ENCODE measurements around the gene SEMA3A. TPM values are rescaled to one million over a fixed set of nuclear protein-coding genes. Genes with fewer than 3 reads are reported as not detected.

Gene SEMA3A
- total RNA-seq, 1 donor from 2014 or later: not detected

DNA sequence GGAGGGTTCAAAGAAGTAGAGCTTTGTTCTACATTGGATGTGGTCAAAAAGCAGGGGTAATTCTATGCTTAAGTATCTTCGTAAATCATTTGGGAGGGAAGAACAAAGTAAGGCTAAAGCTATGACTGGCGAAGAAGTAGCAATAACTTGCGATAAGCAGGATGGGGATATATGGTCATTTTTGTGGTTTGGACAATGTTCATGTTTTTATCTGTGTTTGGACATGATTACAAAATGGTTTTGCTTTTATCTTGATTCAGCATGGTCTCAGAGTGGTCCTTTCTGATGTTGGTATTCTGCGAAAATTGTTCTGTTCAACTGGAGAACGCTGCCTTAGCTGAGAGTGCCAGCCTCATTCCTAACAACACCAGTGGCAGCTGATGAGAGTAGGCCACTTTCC, 208.8 kb downstream of the SEMA3A start:
- Mint-ChIP-seq H3K27me3 (ENCODE audit: insufficient read depth) (peaks cover 2% of the 10 kb centered on the region), H3K36me3 (ENCODE audit: low read depth) (no peaks in the 10 kb centered on the region), H3K4me1 (ENCODE audit: low read depth) (no peaks in the 10 kb centered on the region), H3K4me3 (no peak overlapping the region), H3K27ac (no peak overlapping the region), H3K9me3 (no peaks in the 10 kb centered on the region)
- DNase-seq (ENCODE audit: low spot score): no peak
- intact Hi-C loops (cut with micrococcal nuclease): no loop called here

DNA sequence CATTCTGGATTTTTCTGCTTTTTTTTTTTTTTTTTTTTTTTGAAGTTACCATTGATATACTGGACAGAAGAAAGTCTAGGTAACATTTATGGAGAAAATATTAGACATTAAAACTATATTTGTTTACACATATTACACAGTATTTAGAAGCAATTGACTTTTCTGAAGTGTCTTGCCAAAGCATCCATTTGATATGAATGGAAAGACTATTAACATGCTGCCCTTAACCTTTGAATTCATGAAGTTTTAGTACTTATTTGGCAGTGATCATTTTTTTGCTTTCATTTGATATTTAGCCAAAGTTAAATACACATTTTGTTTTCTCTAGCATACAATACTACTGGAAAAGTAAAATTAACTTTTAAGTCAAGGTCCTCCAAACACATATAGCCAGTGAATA, 210.0 kb downstream of the SEMA3A start:
- Mint-ChIP-seq H3K4me1 (ENCODE audit: low read depth) (no peaks in the 10 kb centered on the region), H3K4me3 (no peak overlapping the region), H3K36me3 (ENCODE audit: low read depth) (no peaks in the 10 kb centered on the region), H3K27ac (no peak overlapping the region), H3K9me3 (no peaks in the 10 kb centered on the region), H3K27me3 (ENCODE audit: insufficient read depth) (peaks cover 2% of the 10 kb centered on the region)
- no peak for DNase-seq (ENCODE audit: low spot score)
- intact Hi-C loops (cut with micrococcal nuclease): no loop called here

DNA sequence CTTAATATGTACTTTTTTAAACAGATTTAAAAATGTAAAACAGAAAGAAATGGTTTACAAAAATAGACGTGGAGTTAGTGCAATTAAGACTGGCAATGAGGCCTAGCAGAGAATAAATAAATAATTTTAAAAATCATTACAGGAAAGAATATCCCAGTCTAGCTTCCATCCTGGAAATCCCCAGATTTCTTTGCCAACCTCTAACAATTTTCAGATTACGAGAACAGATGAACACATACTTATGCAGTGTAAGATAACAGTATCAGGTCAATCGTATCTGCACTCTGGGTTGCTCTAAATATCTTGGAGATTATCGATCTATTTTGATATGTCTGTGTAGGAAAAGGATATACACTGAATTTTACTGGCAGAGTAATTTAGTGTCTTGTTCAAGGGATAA, 210.5 kb downstream of the SEMA3A start:
- intact Hi-C loops (cut with micrococcal nuclease): no loop called here
- no peaks in the 10 kb centered on the region for H3K36me3 Mint-ChIP-seq (ENCODE audit: low read depth)
- peaks cover 2% of the 10 kb centered on the region for H3K27me3 Mint-ChIP-seq (ENCODE audit: insufficient read depth)
- H3K9me3 Mint-ChIP-seq: no peaks in the 10 kb centered on the region
- no peaks in the 10 kb centered on the region for H3K4me1 Mint-ChIP-seq (ENCODE audit: low read depth)
- no peak overlapping the region for H3K4me3 Mint-ChIP-seq
- DNase-seq (ENCODE audit: low spot score): no peak
- H3K27ac Mint-ChIP-seq: no peak overlapping the region

DNA sequence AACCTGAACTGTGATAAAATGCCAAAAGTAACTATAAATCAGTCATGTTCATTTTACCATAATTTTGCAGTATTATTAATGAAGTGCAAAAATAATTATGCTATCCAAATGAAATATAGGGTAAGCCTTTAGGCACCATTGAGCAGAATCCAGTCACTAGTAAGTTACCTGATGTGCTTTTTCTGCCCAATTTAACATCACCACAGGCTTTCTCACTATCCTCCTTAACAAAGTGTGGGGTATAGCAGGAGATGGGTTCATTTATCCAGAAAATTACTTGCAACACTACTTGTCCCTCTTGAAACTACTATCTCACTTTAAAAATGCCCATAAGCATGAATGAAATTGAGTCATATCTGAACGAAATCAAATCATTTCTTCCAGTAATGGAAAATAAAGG, 211.0 kb downstream of the SEMA3A start:
- Mint-ChIP-seq H3K9me3 (no peaks in the 10 kb centered on the region), H3K27ac (no peak overlapping the region), H3K4me1 (ENCODE audit: low read depth) (no peaks in the 10 kb centered on the region), H3K27me3 (ENCODE audit: insufficient read depth) (no peaks in the 10 kb centered on the region), H3K4me3 (no peak overlapping the region), H3K36me3 (ENCODE audit: low read depth) (no peaks in the 10 kb centered on the region)
- intact Hi-C loops (cut with micrococcal nuclease): no loop called here
- DNase-seq (ENCODE audit: low spot score): no peak

DNA sequence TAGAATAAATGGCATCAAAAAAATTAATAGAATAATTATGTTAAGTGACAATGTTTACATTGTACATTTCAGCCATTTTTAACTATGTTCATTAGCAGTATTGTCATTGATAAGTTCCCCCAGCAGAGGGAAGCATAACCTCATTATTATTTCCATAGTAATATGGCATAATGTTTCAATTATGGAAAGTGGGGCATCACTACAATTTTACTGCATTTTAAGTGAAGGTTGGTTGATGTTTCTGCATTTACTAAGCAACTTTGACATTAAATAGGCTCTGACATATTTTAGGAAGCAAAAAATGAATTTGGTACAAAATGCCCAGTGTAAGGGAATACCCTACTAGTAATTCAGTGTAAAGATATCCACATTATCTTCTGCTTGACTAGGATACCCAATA, 218.3 kb downstream of the SEMA3A start:
- no peak for DNase-seq (ENCODE audit: low spot score)
- Mint-ChIP-seq H3K4me3 (no peak overlapping the region), H3K27me3 (ENCODE audit: insufficient read depth) (peaks cover 2% of the 10 kb centered on the region), H3K4me1 (ENCODE audit: low read depth) (no peaks in the 10 kb centered on the region), H3K9me3 (no peaks in the 10 kb centered on the region), H3K27ac (no peak overlapping the region), H3K36me3 (ENCODE audit: low read depth) (no peaks in the 10 kb centered on the region)
- intact Hi-C loops (cut with micrococcal nuclease): loop anchor here (1.0 to 5.0 kb wide), 4 partner anchors 211 to 1576 kb away; no protein-coding TSS in a partner anchor

DNA sequence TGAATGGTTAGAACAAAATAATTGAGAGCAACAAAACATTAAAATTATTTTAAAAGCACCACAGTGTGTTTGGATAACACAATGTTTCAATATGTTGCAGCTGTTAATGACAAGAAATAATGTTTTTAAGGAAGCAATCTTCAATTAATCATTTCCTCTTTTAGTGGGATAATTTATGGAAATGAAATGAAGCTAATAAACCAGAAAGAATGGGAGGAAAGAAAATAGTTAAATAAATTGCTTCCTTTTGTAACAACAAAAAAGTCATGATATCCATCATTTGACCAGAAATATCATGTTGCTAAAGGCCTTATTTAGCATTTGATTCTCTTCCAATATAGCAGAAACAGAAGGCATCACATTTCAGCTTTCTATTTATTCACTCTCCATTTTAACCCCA, 224.5 kb downstream of the SEMA3A start:
- Mint-ChIP-seq H3K36me3 (ENCODE audit: low read depth) (no peaks in the 10 kb centered on the region), H3K9me3 (no peaks in the 10 kb centered on the region), H3K4me1 (ENCODE audit: low read depth) (no peaks in the 10 kb centered on the region), H3K27me3 (ENCODE audit: insufficient read depth) (no peaks in the 10 kb centered on the region), H3K4me3 (no peak overlapping the region), H3K27ac (no peak overlapping the region)
- DNase-seq (ENCODE audit: low spot score): no peak
- intact Hi-C loops (cut with micrococcal nuclease): no loop called here

DNA sequence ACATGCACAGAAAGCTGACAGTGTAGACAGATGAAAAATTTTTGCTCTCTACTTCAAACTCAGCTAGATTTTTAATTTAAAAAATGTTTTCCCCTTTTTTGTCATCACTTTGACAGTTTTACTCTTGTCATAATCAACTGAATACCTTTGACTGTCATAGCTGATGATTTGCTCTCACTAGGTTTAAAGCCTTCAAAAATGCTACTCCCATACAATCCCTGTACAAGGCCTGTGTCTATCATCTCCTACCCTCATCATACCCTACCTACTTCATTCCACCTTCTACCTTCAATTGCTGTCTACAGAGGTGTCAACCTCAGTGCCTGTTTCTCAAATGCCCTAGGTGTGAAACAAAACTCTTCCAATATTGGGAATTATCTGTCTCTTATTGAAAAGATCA, 230.3 kb downstream of the SEMA3A start:
- Mint-ChIP-seq H3K4me3 (no peak overlapping the region), H3K4me1 (ENCODE audit: low read depth) (no peaks in the 10 kb centered on the region), H3K27me3 (ENCODE audit: insufficient read depth) (peaks cover 1% of the 10 kb centered on the region), H3K9me3 (no peaks in the 10 kb centered on the region), H3K27ac (no peak overlapping the region), H3K36me3 (ENCODE audit: low read depth) (no peaks in the 10 kb centered on the region)
- intact Hi-C loops (cut with micrococcal nuclease): no loop called here
- DNase-seq (ENCODE audit: low spot score): no peak

DNA sequence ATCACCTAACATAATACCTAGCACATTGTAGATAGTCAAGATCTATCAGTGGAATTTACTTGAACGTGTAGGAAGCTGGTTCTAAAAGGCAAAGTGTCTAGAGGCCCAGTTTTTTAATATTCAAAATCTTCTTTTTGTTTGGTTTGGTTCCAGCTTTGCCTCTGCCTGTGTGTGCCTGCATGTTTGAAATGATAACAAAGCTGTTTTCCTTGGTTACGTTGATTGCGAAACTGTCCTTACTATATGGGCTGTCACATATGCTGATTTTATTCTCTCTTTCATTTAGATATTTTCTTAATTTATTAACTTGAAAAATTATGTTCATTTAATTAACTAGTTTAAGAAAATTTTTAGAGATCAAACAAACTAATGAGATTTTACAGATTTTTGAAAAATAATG, 237.3 kb downstream of the SEMA3A start:
- intact Hi-C loops (cut with micrococcal nuclease): no loop called here
- H3K4me3 Mint-ChIP-seq: no peak overlapping the region
- no peaks in the 10 kb centered on the region for H3K36me3 Mint-ChIP-seq (ENCODE audit: low read depth)
- no peaks in the 10 kb centered on the region for H3K9me3 Mint-ChIP-seq
- H3K27me3 Mint-ChIP-seq (ENCODE audit: insufficient read depth): peaks cover 1% of the 10 kb centered on the region
- no peaks in the 10 kb centered on the region for H3K4me1 Mint-ChIP-seq (ENCODE audit: low read depth)
- no peak overlapping the region for H3K27ac Mint-ChIP-seq
- DNase-seq (ENCODE audit: low spot score): no peak

DNA sequence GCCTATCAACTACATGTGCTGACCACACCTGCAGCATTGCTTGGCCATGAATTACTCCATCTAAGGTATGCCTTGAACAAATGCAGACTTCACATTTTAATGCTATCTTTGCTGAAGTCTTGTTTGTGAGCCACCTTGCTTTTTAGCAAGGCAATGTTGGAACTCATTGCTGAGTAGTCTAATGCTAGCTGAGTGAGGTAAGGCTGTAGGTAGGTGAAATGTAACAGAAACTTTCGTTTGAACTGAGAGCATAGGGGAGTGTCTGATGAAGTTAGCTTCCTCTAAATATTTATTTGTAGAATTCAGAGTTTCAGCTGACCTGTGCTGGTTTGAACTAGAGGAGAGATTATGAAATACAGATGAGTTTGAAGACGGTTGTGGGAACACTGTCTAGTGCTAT, 238.5 kb downstream of the SEMA3A start:
- no peaks in the 10 kb centered on the region for H3K27me3 Mint-ChIP-seq (ENCODE audit: insufficient read depth)
- H3K4me3 Mint-ChIP-seq: no peak overlapping the region
- no peak overlapping the region for H3K27ac Mint-ChIP-seq
- no peaks in the 10 kb centered on the region for H3K36me3 Mint-ChIP-seq (ENCODE audit: low read depth)
- DNase-seq (ENCODE audit: low spot score): no peak
- H3K4me1 Mint-ChIP-seq (ENCODE audit: low read depth): no peaks in the 10 kb centered on the region
- intact Hi-C loops (cut with micrococcal nuclease): no loop called here
- H3K9me3 Mint-ChIP-seq: no peaks in the 10 kb centered on the region

DNA sequence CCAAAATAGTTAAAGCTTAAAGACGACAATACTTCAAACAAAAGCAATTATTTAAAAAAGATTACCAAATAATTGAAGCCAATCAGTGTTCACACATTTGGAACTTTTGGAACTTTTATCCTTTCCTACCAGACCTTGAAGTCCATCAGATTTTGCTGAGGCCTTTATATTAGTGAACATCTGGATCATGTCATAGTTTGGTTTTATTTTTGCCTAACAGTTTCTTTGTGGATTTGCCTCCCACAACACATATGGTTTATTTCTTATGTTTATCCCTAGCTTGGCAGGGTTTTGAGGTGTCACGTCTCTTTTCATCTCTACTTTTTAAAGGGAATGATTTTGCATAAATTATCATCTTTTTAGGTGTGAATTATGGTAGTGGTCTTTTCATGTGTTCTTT, 242.4 kb downstream of the SEMA3A start:
- intact Hi-C loops (cut with micrococcal nuclease): no loop called here

DNA sequence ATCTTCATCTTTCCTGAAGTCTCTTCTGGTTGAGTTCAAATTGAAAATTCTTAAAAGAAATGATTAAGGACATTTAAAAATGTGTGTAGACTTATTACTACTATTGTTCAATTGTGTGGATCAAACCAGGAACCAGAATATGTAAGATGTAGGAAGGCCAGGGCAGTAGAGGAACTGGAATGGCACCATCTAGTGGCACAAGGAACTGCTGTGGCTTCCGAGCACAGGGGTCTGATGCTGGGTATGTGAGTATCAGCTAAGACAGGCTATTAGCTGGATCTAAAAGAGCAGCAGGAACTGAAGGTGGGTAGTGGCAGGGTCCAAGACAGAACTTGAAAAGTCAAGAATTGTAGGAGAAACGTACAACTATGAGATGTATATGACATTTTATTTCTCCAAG, 247.3 kb downstream of the SEMA3A start:
- H3K27me3 Mint-ChIP-seq (ENCODE audit: insufficient read depth): peaks cover 2% of the 10 kb centered on the region
- no peak for DNase-seq (ENCODE audit: low spot score)
- no peaks in the 10 kb centered on the region for H3K4me1 Mint-ChIP-seq (ENCODE audit: low read depth)
- no peaks in the 10 kb centered on the region for H3K36me3 Mint-ChIP-seq (ENCODE audit: low read depth)
- H3K4me3 Mint-ChIP-seq: no peak overlapping the region
- intact Hi-C loops (cut with micrococcal nuclease): no loop called here
- no peak overlapping the region for H3K27ac Mint-ChIP-seq
- no peaks in the 10 kb centered on the region for H3K9me3 Mint-ChIP-seq

More for the DNA sequence above, 242.4 kb downstream of the SEMA3A start:
- H3K4me1 Mint-ChIP-seq (ENCODE audit: low read depth): no peaks in the 10 kb centered on the region
- DNase-seq (ENCODE audit: low spot score): no peak
- no peaks in the 10 kb centered on the region for H3K9me3 Mint-ChIP-seq
- H3K27me3 Mint-ChIP-seq (ENCODE audit: insufficient read depth): peaks cover 2% of the 10 kb centered on the region
- H3K4me3 Mint-ChIP-seq: no peak overlapping the region
- no peaks in the 10 kb centered on the region for H3K36me3 Mint-ChIP-seq (ENCODE audit: low read depth)
- H3K27ac Mint-ChIP-seq: no peak overlapping the region

DNA sequence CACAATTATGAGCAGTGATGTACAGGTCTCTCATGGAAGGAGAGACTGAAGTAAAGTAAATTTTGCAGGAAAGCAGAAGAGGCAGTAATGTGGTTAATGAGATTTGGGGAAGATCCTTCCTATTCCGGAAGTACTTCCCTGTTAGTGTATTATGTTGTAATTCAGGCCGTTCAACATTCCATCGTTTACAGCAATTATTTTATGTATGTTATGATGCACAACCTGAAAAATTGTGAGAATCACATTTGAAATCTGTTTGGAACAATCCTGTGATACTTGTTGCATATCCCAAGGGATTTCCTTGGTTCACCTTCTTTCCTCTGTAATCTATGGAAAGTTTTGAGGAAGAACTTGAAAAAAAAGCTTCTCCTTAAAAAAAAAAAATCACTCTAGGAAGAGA, 247.8 kb downstream of the SEMA3A start:
- Mint-ChIP-seq H3K36me3 (ENCODE audit: low read depth) (no peaks in the 10 kb centered on the region), H3K4me3 (no peak overlapping the region), H3K27me3 (ENCODE audit: insufficient read depth) (peaks cover 2% of the 10 kb centered on the region), H3K9me3 (no peaks in the 10 kb centered on the region), H3K4me1 (ENCODE audit: low read depth) (no peaks in the 10 kb centered on the region), H3K27ac (no peak overlapping the region)
- no peak for DNase-seq (ENCODE audit: low spot score)
- intact Hi-C loops (cut with micrococcal nuclease): no loop called here

DNA sequence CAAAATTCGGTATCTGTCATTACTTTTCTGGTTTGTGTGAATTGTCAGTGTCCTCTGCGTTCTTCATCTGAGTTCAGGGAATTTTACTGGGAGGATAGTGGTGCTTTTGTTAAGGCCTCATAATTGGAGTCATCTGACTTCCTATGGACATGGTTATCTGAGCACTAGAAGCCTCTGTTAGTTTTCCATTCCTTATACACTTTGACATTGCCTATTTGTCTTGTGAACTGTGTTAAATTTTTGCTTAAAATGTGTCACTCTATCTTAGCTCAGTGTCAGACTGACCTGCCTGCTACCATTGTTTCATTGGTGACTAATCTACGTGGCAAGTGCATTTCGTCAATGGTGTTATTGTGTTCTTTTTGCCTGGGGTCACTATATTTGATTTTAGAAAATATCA, 253.3 kb downstream of the SEMA3A start:
- Mint-ChIP-seq H3K4me1 (ENCODE audit: low read depth) (no peaks in the 10 kb centered on the region), H3K36me3 (ENCODE audit: low read depth) (no peaks in the 10 kb centered on the region), H3K27ac (no peak overlapping the region), H3K27me3 (ENCODE audit: insufficient read depth) (no peaks in the 10 kb centered on the region), H3K4me3 (no peak overlapping the region), H3K9me3 (no peaks in the 10 kb centered on the region)
- DNase-seq (ENCODE audit: low spot score): no peak
- intact Hi-C loops (cut with micrococcal nuclease): no loop called here

DNA sequence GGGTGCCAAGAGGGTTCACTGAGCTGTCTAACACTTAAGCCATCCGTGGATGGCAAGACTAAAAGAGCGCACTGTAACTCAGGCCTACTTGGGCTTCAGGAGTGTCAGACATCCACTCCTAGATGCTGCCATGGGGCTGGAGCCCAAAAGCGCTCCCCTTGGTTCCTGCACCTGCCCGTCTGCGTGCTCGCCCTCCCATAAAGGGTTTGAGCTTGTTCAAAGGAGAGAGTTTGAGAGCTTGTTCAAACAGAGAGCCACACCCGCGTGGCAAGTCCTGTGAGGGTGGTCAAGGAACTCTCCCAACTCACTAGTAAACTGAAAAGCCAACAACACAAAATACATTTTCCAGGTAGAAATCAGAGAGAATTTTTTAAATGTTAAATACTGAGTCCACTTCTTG, 256.7 kb downstream of the SEMA3A start:
- intact Hi-C loops (cut with micrococcal nuclease): loop anchor here (1.0 to 5.0 kb wide), 2 partner anchors 1088 to 1614 kb away; no protein-coding TSS in a partner anchor
- Mint-ChIP-seq H3K36me3 (ENCODE audit: low read depth) (no peaks in the 10 kb centered on the region), H3K9me3 (no peaks in the 10 kb centered on the region), H3K4me1 (ENCODE audit: low read depth) (no peaks in the 10 kb centered on the region), H3K27ac (no peak overlapping the region), H3K27me3 (ENCODE audit: insufficient read depth) (peaks cover 5% of the 10 kb centered on the region), H3K4me3 (no peak overlapping the region)
- DNase-seq (ENCODE audit: low spot score): no peak

All from activated T-helper 1 cell treated with anti-CD3 and anti-CD28 coated beads, Interleukin-12 subunit alpha, Interleukin-12 subunit beta, Interleukin-2, Interleukin-4 antibody, amounts not matched to agents 30 ng/mL and 10 ng/mL and 1 ng/mL, durations not matched to agents 14 hours and 24 hours and 36 hours (primary cell).